Measurements from ENCODE around the gene PHYH.
"Not testable (repeated sequence)": the region's sequence is repeated elsewhere in the genome, so short reads cannot be mapped to it uniquely, and the experiment has no call there.

- not testable (repeated sequence) for TF ChIP-seq CTCF (IDR thresholded peaks at IDR 0.05); EP300 (IDR thresholded peaks at IDR 0.05; ENCODE audit: low read depth); POLR2A (IDR thresholded peaks at IDR 0.05)
Observed at GRCh38 chr10:13282348-13282747, 17.5 kb downstream of the PHYH start.

All from transverse colon (tissue), 3 donors.